Nucleus accumbens (tissue), 56 donors: ENCODE data around the gene UGT2A1.
"Not testable (repeated sequence)": the region's sequence is repeated elsewhere in the genome, so short reads cannot be mapped to it uniquely, and the experiment has no call there.

Experiments
- DNase-seq, 56 donors: peaks; one replicate each; lab custom pipeline; 2025; lab: John Stamatoyannopoulos, UW

UGT2A1 gene

DNA sequence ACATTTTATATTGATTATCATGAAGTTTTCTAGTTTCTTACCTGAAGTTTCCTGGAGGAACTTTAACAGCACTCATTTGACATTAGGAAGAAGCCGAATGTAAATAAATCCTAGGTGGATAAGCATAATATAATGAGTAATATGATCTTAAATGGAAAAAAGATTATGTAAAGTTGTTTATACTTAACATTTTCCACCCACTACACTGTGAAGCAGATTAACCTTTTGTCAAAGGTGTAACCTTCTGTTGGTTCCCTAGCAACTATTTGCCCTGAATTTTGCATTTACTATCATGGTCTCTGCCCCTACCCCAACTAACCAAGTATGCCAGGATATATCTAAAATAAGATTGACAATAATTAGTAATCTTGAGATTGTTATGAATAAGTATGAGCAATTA, at the start of gene UGT2A1:
Gene UGT2A1 (minus strand): TSS at position 101 of the 400 bp plus-strand sequence. CDS start 5,603 bp downstream, outside the sequence.
- no peak for DNase-seq

DNA sequence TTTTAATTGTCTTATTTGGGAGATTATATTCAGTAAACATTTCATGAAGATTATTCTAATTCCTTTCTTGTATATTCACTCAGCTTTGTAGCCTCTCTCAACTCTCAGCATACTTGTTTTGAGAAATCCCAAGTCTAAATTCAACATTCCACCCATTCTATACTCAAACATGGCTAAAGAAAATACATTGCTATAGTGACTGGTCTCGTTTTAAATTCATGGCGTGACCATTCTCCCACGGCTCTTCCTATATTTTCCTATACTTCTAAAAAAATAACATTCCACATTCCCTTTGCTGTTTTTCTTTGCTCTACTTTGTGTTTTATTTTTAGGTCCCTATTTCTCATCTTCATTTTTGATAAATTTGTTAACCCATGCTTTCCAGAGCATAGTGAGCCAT, 49.2 kb upstream of the UGT2A1 start:
- DNase-seq = no peak

DNA sequence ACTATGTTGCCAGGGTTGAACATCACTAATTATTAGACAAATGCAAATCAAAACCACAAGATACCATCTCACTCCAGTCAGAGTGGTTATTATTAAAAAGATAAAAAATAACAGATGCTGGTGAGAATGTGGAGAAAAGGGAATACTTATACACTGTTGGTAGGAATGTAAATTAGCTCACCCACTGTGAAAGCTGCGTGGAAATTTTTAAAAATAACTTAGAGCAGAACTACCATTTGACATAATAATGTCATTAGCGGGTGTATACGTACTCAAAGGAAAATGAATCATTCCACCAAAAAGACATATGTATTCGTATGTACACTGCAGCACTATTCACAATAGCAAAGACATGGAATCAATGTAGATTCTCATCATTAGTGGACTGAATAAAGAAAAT, 48.6 kb upstream of the UGT2A1 start:
- DNase-seq = no peak

DNA sequence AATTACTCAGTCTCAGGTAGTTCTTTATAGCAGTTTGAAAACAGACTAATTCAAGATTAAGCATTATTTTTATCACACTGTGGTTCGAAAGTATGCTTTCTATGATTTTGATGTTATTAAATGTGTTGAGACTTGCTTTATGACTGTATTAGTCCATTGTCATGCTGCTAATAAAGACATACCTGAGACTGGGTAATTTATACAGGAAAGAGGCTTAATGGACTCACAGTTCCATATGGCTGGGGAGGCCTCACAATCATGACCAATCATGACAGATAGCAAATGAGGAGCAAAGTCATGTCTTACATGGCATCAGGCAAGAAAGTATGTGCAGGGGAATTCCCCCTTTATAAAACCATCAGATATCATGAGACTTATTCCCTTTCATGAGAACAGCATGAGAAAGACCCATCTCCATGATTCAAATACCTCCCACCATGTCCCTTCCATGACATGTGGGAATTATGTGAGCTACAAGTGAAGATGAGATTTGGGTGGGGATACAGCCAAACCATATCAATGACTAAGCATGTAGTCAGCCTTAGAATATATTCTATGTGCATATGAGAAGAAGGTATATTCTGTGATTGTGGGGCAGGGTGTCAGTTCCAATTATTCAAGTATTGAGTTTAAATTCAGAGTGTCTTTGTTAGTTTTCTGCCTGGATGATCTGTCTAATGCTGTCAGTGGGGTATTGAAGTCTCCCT, 44.6 kb upstream of the UGT2A1 start:
- DNase-seq = no peak

DNA sequence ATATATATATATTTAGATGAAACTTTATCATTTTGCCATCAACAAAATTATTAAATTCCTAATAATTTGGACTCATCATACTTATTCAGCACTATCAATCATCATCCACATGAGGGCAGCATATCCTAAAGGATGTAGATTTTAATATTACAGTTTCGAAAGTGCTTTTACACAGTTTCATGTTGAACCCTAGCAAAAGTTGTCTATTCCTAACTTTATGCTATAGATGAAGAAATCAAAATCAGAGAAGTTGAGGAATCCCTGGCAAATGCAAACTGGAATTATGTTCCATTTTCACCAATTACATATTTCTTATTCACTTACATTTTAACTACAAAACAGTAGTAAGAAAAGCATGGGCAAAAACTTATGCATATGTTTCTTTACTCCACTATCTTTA, 36.6 kb upstream of the UGT2A1 start:
- DNase-seq = no peak

DNA sequence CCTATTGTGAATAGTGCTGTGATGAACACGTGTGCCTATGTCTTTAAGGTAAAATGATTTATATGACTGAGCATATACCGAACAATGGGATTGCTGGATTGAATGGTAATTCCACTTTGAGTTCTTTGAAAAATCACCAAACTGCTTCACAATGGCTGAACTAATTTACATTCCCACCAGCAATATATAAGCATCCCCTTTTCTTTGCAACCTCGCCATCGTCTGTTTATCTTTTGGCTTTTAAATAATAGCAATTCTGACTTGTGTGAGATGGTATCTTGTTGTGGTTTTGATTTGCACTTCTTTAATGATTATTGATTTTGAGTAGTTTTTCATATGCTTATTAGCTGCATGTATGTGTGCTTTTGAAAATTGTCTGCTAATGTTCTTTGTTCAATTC, 31.8 kb upstream of the UGT2A1 start:
- DNase-seq = no peak

DNA sequence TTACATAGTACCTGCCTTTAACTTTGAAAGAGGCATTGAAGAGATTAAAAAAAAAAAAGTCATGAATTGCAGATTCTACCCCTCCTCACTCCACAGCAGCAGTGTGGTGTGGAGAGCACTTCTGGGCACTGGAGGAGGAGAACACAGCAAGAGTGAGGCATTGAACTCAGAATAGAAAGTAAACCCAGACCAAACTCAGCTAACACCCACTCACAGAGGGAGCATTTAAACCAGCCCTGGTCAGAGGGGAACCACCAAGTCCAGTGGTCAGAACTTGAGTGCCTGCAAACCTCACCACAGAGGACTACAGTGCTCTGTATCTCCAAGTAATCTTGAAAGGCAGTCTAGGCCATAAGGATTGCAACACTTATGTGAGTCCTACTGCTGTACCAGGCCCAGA, 15.6 kb upstream of the UGT2A1 start:
- no peak for DNase-seq

DNA sequence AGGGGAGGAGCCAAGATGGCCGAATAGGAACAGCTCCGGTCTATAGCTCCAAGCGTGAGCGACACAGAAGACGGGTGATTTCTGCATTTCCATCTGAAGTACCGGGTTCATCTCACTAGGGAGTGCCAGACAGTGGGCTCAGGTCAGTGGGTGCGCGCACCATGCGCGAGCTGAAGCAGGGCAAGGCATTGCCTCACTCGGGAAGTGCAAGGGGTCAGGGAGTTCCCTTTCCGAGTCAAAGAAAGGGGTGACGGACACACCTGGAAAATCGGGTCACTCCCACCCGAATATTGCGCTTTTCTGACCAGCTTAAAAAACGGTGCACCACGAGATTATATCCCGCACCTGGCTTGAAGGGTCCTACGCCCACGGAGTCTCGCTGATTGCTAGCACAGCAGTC, 11.0 kb upstream of the UGT2A1 start:
- DNase-seq = not testable (repeated sequence)

DNA sequence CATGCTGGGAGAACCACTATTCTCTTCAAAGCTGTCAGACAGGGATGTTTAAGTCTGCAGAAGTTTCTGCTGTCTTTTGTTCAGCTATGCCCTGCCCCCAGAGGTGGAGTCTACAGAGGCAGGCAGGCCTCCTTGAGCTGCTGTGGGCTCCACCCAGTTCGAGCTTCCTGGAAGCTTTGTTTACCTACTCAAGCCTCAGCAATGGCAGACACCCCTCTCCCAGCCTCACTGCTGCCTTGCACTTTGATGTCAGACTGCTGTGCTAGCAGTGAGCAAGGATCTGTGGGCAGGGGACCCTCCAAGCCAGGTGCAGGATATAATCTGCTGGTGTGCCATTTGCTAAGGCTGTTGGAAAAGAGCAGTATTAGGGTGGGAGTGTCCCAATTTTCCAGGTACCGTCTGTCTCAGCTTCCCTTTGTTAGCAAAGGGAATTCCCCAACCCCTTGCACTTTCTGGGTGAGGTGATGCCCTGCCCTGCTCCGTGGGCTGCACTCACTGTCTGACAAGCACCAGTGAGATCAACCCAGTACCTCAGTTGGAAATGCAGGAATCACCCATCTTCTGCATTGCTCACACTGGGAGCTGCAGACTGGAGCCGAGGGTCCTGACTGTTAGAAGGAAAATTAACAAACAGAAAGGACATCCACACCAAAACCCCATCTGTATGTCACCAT, 8.2 kb upstream of the UGT2A1 start:
- DNase-seq = not testable (repeated sequence)

DNA sequence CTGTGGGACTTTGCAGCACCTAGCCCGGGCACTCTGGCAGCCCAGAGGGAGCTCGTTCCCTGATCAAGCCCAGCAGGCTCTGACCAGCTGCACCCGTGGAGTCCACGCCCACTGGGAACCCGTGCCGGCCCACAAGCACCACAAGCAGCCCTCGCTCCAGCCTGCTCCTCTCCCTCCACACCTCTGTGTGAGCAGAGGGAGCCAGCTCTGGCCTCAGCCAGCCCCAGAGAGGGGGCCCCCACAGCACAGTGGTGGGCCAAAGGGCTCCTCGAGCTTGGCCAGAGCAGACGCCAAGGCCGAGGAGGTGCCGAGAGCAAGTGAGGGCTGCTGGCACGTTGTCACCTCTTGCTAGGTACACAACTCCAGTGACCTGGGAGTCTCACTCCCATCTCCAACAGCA, 5.1 kb upstream of the UGT2A1 start:
- DNase-seq = no peak

DNA sequence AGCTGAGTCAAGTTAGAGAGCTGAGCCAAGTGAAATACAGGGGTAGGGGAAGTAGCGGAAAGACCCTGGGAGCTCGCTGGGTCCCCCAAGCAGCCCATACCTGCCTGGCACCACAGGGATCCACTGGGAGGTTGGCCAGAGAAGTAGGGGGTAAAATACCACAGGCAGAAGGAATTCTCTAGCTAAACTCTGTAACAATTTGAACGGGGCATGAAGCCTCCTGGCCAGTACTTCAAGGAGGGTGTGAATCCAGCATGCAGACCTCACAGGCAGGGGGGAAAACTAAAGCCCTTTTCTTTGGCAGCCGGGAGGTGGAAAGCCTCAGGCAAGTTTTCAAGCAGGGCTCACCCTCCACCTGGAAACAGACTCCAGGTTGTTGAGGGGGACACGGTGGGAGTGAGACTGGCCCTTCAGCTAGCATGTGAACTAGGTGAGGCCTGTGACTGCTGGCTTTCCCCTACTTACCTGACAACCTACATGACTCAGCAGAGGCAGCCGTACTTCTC, 3.7 kb upstream of the UGT2A1 start:
- no peak for DNase-seq

DNA sequence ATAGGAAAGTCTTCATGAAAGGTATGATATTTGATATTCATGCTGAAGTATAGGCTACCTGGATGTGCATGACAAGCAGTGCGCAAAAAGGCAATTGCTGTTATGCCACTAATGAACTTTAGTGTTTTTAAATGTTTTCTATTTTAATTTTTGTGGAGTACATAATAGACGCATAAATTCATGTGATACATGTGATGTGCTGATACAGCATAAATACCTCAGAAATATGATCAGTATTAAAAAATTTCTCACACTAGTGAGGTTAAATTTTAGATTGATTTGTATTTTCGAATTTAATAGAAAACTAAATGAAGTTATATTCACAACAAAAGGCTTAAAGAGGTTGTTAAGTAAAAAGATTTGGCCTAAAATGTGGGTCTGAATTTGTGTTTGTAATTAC, 2.2 kb downstream of the UGT2A1 start:
- no peak for DNase-seq

DNA sequence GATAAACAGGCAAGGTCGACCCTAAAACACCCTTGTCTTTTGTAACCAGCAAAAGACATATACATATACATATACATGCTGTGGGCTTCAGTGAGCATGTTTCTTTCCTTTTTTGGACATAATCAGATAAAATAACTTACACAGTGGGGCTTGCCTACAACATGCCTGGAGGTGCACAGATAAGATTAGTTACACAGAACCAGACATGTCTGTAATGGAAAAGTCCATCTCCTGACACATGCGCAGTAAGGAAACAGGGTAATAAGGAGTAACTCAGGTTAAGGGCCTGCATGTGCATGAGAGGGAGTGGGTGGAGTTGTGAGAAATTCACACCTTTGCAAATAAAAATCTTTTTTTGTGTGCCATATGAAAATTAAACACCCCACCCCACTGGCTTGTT, 3.4 kb downstream of the UGT2A1 start:
- no peak for DNase-seq

DNA sequence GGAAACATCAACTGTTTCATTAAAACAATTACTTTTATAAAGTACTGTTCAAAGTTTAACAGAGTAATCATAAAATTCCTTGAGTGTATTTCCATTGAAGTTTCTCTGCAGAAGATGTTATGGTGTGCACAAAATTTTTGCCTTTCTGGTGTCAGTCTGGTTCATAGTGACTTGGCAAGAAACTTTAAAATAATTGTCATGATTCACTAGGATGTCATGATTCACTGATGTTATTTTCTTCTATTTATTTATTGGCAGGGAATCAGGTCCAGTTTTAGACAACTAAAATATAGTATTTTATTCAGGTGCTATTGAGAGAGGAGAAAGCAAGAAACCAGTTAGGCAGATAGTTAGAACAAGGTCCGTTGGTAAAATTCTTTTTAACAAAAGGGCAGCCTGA, 3.8 kb downstream of the UGT2A1 start:
- no peak for DNase-seq

DNA sequence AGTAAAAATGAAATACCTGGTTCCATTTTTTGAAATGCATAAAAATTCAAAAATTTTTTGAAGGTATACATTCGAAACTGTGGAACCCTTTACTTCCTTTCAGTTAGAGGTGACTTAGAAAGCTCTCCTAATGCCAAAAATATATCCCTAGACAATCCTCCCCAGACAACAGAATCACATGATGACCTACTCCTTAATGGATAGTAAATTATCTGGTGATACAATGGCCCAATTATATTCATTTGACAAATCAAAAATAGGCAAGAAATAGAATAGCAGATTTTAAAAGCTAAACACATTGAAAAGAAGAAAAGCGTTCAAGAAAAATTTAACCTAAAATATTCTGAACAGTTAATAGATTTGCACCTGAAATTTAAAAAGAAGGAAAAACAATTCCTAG, 10.1 kb downstream of the UGT2A1 start:
- DNase-seq = no peak

DNA sequence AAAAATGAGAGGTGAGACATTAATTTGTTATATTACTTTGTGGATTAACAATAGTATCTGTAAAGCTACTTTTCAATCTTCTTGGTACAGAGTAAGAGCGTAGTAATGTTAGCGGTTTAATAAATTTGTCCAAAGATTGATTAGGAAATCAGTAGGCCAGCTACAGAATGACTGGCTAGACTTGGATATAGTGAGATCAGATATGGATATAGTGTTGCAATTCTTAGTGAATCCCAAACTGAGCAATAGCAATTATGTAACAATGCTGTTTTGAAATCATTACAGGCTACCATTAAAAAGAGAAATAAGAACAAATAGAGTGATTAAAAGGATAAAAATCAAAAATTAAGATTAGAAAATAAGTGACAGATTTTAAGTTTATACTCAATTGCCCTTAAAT, 12.8 kb downstream of the UGT2A1 start:
- no peak for DNase-seq

DNA sequence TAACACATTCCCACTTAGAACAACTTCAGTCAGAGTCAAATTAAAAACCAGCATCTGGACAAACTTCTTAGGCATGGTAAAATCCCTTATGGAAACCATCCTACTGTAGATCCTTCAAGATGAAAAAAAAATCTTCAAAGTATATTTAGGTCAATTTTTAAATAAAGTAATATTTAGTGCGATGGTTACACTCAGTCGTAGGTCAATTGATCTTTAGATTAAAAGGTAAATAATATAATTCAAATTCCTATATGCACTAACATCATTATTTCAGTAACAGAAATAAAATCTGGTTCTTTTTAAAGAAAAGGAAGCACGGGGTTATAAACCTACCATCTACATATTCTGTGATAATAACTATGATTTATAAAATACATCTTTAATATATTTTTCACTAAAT, 13.5 kb downstream of the UGT2A1 start, which contains the start of gene UGT2A2:
Gene UGT2A2 (minus strand): TSS at position 101 of the 400 bp plus-strand sequence. CDS start 2 bp downstream, at position 99.
- DNase-seq = no peak

DNA sequence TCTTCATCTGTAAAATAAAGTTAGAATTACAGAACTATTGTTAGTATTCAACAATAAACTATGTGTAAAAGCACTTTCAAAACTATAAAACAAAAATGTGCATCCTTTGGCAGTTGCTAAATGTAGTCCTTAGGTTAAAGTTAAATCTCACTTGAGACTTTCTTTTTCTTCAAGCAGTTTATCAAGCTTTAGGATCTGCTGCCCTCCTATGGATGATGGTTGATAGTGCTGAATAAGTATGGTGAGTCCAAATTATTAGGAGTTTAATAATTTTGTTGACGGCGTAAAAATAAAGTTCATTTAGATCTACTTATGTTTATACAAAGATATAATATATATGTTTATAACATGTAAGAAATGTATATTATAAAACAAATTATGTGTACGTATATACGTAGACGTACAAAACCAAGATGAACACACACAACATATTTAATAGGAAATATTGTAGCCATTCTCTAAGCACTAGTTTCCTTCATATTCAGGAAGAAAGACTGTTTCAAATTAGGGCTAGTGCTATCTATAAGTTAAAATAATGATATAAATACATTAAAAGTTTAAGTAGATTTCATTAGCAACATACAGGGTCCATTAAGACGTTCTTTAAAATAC, 35.9 kb downstream of the UGT2A1 start:
- DNase-seq = peak in 2 of 56 donors; percentile 1

DNA sequence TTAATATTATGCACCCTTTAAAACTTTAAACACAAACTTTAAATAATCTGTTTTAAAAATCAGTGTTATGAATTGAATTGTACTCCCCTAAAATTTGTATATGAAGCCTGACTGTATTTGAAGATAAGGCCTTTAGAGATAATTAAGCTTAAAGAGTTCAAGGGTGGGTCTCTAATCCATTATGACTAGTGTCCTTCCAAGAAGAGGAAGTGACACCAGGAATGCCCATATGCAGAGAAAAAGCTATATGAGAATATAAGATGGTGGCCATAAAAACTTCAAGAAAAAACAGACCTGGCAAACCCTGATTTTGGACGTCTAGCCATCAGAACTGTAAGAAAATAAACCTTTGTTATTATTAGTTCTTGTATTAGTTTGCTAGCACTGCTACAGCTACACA, 42.6 kb downstream of the UGT2A1 start:
- DNase-seq = no peak

DNA sequence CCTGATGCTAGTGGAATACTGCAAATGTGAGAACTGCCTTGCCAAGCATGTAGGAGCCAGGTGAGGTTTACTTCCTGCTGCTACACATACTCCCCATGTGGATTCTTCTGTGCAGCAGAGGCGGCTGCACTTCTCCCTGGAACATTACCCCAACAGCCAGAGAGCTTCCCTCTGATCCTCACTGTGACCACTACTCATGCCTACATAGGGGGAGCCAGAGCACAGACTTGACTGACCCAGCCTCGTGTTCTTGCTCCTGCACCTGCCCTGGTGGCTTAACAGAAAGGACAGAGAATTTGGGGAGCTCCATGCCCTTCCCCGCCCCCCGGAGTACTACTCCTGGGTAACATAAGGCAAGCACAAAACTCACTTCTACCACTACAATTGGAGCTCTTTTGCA, 52.0 kb downstream of the UGT2A1 start:
- no peak for DNase-seq

DNA sequence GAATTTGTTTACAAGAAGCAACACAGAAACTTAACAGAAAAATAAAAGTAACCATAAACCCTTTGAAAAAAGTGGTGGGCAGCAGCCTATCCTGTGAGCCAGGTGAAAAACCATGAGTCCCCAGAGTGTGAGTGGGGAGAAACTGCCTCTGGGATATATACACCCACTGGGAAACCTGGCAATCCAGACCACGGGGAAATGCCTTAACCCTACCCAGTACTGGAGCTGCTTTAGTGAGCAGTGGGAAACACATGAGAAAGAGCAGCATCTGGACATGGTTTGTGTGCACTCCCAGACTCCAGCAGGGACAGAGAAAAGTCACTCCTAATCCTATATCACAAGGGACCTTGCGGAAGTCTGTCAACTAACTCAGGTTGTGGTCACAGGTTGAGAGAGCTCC, 53.0 kb downstream of the UGT2A1 start:
- no peak for DNase-seq

DNA sequence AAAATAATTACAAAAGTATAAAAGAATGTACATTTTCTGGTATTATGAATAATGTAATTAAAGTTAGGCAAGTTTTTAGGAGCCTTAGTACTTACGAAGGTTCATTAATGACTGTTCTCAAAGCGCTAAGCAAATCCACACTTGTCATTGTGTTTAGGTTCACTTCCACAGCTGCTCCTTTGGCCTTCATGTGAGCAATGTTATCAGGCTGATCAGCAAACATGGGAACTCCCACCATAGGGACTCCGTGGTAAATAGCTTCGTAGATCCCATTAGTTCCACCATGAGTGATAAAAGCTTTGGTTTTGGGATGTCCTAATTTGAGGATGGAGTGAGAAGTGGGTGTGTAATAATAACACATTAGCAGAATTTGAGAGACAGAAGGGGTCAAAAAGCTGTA, 58.7 kb downstream of the UGT2A1 start:
- DNase-seq = no peak
